Heart left ventricle (tissue), 13 donors: Measurements from ENCODE around the gene TGFBR2.

Source experiments
- POLR2A ChIP-seq, 2 donors: fragments of 450-650 bp; IDR thresholded peaks; one replicate each; pipeline ENCODE4 v1.6.1; 2017; ENCODE audit warnings: antibody characterized with exemption in 2 of 2, mild to moderate bottlenecking in 2 of 2, moderate library complexity in 2 of 2
- TF ChIP-seq, protein P1 (sequence below), 12 donors: fragments of 200-600 bp; sonication (generic) in 4 of 12; IDR thresholded peaks; one replicate each; pipeline versions ENCODE4 v1.5.0 to v1.8.0; 2018 to 2022; ENCODE audit warnings: antibody characterized with exemption in 12 of 12, mild to moderate bottlenecking in 5 of 12
- donor health status: ischemic (EF 13 %, LVEDD 7.1; RV severe dilation, severe dysfunction).
- donor health status: DM: no; HTN: yes; CAD: no.
- donor health status: DM: no; HTN: no; CAD: no.
- donor health status: ischemic (EF 25% LVEDD 6.9; RV normal size, moderate dysfunction).
- donor health status: ischemic (EF 25% LVEDD 5.7; RV mildly dilated, moderate dysfunction).
- donor health status: ischemic (EF 35%, LVEDD 5.7; RV mildly dilated, moderate dysfunction).
- donor health status: nonischemic (EF 11% LVEDD 7.7; RV severe dilation, severe dysfunction).
- donor health status: DM: yes; HTN: yes; CAD: no.
- donor health status: PGD.
- donor health status: ischemic (EF 29% LVEDD 5.4; RV normal size, mild dysfunction).
- donor health status: nonischemic (EF 23%, LVEDD 6.1; RV moderate dilation, normal function).

DNA sequence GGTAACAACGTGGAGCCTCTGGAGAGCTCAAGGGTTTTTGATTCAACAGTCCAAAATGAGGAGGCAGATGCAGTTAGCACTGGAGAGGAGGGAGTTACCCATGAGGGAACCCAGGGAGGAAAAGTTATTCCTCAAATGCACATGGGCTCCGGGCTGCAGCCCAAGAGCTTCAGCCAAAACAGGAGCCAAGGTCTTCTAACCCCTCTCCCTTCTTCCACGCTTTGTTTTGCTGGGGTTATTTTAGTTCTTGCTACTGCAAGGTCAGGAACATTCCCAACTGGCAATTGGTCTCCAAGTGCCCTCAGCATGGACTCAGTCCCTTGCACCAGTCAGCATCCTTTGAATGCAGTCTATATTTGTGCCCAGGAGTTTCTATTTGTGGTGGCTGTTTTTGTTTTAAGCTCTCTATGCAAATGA, 90.0 kb downstream of the TGFBR2 start:
- TF ChIP-seq, protein P1, sequence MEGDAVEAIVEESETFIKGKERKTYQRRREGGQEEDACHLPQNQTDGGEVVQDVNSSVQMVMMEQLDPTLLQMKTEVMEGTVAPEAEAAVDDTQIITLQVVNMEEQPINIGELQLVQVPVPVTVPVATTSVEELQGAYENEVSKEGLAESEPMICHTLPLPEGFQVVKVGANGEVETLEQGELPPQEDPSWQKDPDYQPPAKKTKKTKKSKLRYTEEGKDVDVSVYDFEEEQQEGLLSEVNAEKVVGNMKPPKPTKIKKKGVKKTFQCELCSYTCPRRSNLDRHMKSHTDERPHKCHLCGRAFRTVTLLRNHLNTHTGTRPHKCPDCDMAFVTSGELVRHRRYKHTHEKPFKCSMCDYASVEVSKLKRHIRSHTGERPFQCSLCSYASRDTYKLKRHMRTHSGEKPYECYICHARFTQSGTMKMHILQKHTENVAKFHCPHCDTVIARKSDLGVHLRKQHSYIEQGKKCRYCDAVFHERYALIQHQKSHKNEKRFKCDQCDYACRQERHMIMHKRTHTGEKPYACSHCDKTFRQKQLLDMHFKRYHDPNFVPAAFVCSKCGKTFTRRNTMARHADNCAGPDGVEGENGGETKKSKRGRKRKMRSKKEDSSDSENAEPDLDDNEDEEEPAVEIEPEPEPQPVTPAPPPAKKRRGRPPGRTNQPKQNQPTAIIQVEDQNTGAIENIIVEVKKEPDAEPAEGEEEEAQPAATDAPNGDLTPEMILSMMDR (IDR thresholded peaks at IDR 0.05), result no peak
- TF ChIP-seq POLR2A (IDR thresholded peaks at IDR 0.05), result no peak
